HG03135 (cell line): ENCODE data around the gene SERPINA12.
"Not testable (repeated sequence)": the region's sequence is repeated elsewhere in the genome, so short reads cannot be mapped to it uniquely, and the experiment has no call there.

Experiments
- ATAC-seq: cut with Tn5 transposase; IDR thresholded peaks from one replicate; pipeline ENCODE4 v1.9.1; 2021; ENCODE audit warnings: mild to moderate bottlenecking, moderate library complexity; ENCODE audit not compliant: unreplicated experiment

The SERPINA12 gene

DNA sequence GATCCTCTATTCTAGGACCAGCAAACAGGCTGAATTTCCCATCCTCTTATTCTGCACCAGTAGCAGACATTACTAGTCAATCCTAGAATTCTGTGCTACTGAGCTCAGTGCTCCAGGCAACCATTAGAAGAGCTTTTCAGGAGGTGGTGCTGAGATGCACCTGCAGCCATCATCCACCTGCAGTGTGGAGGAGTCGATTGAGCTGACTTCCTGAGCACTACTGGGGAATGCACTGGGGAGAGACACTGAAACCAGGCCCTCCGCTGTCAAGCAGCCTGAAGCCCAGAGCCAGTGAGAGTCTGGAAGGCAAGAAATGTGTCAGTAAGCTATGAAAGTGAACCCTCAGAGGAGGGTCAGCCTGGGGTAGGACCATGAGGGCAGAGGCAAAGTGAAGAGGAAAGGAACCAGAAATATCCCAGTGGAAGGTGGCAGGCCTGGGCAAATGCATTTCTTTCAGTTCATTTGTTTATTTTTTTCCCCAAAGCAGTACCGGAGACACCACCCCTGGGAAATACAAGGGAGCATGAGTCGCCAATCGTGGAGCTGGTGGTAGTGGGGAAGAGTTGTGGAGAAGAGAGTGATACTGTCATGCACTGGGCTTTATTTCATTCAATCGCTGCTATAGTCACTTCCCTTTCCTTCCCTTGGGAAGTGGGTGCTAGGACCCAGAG is 28.9 kb upstream of the SERPINA12 start:
- ATAC-seq = no peak

GRCh38 chr14:94536836-94537235 is 27.6 kb upstream of the SERPINA12 start:
- ATAC-seq = no peak

GRCh38 chr14:94535506-94535905 is 26.2 kb upstream of the SERPINA12 start:
- no peak for ATAC-seq

DNA sequence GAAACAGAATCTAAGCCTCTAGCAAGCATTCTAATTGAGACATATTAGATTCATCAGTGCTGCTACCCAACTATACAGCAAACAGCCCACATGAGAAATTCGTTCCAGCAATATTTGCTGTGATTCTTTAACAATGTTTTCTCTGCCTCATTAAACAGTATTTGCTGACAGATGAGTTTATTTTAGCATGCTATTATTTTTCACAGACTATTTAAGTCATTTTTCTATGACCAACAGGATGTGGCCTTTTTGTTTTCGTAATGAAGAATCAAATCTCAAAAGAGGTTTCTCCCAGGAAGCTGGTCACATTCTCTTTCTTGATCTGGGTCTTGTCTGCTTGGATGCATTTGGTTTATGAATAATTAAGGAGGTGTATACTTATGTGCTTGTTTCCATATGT is 23.2 kb upstream of the SERPINA12 start:
- ATAC-seq = no peak

- ATAC-seq = no peak
Measured at GRCh38 chr14:94531187-94531586, 21.9 kb upstream of the SERPINA12 start.

DNA sequence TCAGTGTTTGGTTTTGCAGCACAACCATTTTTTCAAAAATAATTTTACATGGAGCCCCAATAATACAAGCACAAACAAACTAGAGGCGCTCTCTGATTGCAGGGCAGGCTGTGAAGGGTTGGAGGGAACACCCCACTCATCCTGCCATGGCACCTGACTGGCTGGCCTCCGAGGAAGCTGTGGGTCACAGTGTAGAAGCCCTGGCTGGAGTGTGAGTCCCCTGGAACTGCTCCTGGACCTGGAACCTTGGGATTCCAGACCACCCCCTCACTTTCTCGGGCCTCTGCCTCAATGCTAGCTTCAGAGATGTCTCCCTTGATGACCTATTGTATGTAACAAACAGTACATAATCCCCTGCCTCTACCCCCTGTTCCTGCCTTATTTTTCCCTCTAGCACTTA is 14.8 kb upstream of the SERPINA12 start:
- no peak for ATAC-seq

GRCh38 chr14:94523265-94523664 is 14.0 kb upstream of the SERPINA12 start:
- no peak for ATAC-seq

GRCh38 chr14:94522115-94522724 is 13.0 kb upstream of the SERPINA12 start:
- no peak for ATAC-seq

DNA sequence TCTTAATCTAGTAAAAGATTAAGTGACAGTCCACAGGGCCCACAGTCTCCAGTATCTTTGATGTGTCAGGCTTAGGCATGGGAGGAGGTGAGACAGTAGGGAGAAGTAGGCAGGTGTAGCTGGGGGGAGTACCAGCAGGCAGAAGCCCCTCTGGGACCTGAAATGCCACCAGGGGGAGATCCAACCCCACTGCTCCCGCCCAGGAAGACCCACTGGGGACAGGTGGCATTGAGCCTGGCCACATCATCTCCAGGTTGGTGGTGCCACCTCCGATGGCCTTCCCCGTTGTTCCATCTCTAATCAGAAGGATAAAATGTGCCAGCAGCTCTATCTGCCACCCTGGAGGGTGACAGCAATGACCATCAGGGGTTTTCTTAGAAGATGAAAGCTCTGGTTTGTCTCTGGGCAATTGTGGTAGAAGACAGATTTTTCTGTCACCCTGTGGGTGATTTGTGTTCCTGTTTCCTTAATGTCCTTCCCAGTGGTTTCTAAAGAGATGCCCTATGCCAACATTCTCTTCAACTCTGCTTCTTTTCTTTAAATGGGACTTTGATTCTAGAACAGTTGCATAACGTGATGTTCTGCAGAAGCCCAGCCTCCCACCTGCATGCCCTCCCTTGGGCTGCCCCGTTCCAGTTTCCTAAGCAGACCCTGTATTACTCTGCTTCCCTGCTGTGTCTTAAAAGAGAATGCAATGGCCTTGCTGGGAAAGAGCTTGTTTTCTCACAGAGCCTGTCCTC is 12.3 kb upstream of the SERPINA12 start:
- ATAC-seq = no peak

DNA sequence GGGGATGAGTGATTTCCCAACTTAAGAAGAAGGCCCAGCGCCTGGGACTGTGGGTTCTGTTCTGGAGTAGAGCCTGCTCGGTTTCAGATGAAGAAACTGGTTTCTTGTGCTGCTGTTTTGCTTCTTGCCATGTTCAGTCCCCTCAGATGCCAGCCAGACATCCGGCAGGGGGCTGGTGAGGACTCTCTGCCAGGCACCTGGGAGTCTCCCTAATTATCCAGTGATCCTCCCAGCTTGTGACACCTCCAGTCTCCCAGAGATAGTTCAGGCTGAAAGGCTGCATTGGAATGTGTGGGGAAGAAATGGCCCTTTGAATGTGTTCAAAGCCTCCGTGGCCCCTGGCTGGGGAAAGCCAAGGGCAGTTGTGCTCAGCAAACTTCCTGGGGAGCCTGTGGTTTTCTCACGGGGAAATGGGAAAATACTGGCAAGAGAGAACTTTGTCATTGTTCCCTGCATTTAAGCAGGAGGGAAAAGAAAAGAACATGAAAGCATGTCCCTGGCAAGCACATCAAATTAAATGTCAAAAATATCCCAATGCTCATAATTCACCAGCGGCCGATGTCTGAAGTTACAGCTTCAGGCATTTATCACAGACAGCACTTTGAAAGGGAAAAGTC is 8.5 kb upstream of the SERPINA12 start:
- ATAC-seq = no peak

DNA sequence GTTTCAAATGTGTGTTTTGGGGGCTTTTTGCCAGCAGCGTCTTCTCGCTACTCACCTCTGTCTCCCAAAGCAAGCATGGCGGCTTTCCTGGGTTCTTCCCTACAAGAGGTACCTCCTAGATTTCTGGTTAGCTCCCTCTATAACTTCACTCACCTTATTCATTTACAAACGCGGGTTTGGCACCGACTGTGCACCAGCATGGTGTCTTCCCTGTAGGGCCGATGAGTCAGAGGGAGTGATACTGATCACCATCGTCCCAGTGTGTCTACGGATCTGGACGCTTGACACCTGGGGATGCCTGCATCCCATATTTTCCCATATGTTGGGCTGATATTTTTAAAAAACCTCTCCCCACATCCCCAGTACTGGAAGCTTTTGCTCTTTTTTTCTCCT is 8.0 kb upstream of the SERPINA12 start:
- no peak for ATAC-seq

DNA sequence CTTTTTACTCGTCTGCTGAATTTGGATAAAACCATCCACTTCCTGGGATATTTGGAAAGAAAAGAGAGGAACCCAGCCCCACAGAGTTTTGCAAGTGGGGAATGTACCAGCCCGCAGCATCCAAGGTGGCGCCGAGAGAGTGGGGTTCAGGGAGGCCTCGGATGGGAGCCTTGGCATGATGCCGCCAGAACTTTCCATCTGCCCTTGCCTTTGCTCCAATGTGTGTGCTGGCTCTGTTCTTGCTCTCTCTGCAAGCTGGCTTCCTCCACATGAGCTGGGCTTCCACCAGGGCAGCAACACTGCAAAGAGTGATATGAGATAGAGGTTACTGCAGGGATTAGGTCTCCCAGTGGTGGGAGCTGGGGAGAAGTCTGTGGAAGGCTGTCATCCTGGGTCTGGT is 6.6 kb upstream of the SERPINA12 start:
- no peak for ATAC-seq

- no peak for ATAC-seq
Measured at GRCh38 chr14:94515426-94515825, 6.2 kb upstream of the SERPINA12 start.

GRCh38 chr14:94514351-94514750 is 5.1 kb upstream of the SERPINA12 start:
- no peak for ATAC-seq

- not testable (repeated sequence) for ATAC-seq
Measured at GRCh38 chr14:94510481-94510880, 1.2 kb upstream of the SERPINA12 start.

DNA sequence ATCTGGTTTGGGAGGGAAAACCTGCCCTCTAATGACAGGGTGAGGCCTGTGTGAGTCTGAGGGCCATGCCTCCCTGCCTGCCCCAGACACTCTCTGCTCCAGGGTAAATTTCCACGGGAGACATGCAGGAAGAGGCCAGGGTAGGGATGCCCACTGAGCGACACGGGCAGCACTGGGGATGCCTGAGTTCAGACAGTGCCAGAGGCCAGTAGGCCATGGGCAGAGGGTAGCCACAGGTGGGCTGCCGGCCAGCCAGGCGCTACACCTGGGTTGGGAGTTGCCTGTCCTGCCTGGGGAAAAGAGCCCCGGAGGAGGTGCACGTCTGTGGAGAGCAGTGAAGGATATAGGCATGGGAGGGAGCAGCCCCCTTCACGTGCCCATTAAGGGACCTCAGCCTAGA is 3.6 kb downstream of the SERPINA12 start:
- no peak for ATAC-seq

GRCh38 chr14:94505206-94505605 is 4.1 kb downstream of the SERPINA12 start:
- no peak for ATAC-seq

DNA sequence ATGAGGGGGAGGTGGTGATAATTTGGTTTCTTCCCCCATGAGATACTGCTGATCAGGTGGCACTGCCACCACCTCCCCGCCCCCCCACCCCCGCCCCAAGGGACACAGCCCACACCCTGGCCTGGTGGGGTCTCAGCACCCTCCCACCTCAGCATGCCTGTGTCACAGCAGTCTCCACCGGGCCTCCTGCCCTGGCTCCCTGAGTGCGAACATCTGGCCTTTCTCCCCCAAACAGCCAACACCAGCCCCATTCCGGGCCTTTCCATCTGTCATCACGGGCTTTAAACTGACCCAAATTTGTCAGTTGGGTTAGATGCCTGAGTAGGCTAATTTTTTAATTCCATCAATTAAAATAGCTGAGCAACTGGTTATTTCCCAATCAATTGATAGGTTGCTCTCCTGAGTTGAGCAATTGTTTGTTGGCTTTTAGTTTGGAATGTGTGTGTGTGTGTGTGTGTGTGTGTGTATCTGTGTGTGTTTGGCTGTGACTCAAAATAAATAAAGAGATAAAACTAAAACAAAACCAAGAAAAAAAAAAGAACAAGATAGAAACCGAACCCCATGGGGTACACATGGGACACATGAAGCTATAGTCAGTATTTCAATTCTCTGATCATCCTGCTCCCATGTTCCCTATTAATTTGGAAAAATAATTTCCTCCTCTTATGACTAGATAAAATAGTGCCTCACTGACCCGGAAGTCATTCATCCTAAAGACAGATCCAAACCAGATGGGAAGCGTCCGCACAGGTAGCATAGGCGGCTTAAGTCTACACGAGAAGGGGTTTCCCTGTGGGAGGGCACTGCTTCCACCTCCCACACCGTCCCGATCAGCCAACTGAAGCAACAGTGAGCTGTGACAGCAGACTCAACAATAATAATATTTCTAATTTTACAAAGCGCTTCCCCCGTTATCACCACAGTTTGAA is 7.4 kb downstream of the SERPINA12 start:
- ATAC-seq = no peak

- ATAC-seq = no peak
Measured at GRCh38 chr14:94500264-94500663, 9.0 kb downstream of the SERPINA12 start.

- ATAC-seq = no peak
Measured at GRCh38 chr14:94499673-94500072, 9.6 kb downstream of the SERPINA12 start.

- no peak for ATAC-seq
Measured at GRCh38 chr14:94498215-94498614, 11.1 kb downstream of the SERPINA12 start.
